ENCODE data around the gene WDR70. TPM values are rescaled to one million over a fixed set of nuclear protein-coding genes. Genes with fewer than 3 reads are reported as not detected.
"Not testable (repeated sequence)": the region's sequence is repeated elsewhere in the genome, so short reads cannot be mapped to it uniquely, and the experiment has no call there.

Gene WDR70
- total RNA-seq, 1 experiment from 2014 or later = 25.0 TPM

DNA sequence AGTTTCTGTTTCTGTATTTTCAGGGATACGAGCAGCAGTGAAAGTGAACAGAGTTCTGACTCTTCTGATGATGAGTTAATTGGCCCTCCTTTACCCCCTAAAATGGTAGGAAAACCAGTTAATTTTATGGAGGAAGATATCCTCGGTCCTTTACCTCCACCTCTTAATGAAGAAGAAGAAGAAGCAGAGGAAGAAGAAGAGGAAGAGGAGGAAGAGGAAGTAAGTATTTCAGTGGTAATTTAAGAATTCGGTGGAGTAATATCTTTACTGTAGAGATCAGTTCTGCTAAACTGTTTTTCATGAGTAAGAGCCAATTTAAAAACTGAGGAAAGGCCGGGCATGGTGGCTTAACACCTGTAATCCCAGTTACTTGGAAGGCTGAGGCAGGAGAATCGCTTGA is 17.2 kb downstream of the WDR70 start:
- Histone ChIP-seq H3K4me3 (ENCODE audit: low read length) (no peak overlapping the region), H4K20me1 (ENCODE audit: low read length) (no peaks in the 10 kb centered on the region), H3K36me3 (ENCODE audit: low read depth, low read length) (peaks cover 25% of the 10 kb centered on the region; the same call in 1 of the 2 replicates), H3K9me2 (replicated peaks; ENCODE audit: low read length) (no peaks in the 10 kb centered on the region), H3K4me1 (ENCODE audit: insufficient read depth, low read length) (no peaks in the 10 kb centered on the region), H3K4me2 (ENCODE audit: low read length) (no peak overlapping the region), H2AFZ (ENCODE audit: low read length) (no peak overlapping the region), H3K27me3 (ENCODE audit: low read length) (no peaks in the 10 kb centered on the region), H3K9ac (ENCODE audit: low read length) (no peak overlapping the region), H3K9me3 (ENCODE audit: low read length) (no peaks in the 10 kb centered on the region), H3F3A (ENCODE audit: low read length, unreplicated experiment) (no peaks in the 10 kb centered on the region), H3K27ac (ENCODE audit: low read length) (no peak overlapping the region), H3K79me2 (ENCODE audit: low read length) (no peaks in the 10 kb centered on the region)
- BruUV-seq (replicated peaks) = no TSS peak
- ATAC-seq (no peak), DNase-seq (no peak)
- POLR2A ChIA-PET (ENCODE audit: unreplicated experiment) = no interaction called here
- CTCF ChIA-PET = no interaction called here
- intact Hi-C loops (cut with micrococcal nuclease) = no loop called here
- TF ChIP-seq, protein P1, sequence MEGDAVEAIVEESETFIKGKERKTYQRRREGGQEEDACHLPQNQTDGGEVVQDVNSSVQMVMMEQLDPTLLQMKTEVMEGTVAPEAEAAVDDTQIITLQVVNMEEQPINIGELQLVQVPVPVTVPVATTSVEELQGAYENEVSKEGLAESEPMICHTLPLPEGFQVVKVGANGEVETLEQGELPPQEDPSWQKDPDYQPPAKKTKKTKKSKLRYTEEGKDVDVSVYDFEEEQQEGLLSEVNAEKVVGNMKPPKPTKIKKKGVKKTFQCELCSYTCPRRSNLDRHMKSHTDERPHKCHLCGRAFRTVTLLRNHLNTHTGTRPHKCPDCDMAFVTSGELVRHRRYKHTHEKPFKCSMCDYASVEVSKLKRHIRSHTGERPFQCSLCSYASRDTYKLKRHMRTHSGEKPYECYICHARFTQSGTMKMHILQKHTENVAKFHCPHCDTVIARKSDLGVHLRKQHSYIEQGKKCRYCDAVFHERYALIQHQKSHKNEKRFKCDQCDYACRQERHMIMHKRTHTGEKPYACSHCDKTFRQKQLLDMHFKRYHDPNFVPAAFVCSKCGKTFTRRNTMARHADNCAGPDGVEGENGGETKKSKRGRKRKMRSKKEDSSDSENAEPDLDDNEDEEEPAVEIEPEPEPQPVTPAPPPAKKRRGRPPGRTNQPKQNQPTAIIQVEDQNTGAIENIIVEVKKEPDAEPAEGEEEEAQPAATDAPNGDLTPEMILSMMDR (conservative IDR thresholded peaks at IDR 0.05; ENCODE audit: low read depth, low read length) = no peak
- TF ChIP-seq EZH2phosphoT487 (IDR thresholded peaks at IDR 0.05; ENCODE audit: borderline replicate concordance, low read length) (no peak), EZH2 (IDR thresholded peaks at IDR 0.05; ENCODE audit: low read length, unreplicated experiment) (no peak)

DNA sequence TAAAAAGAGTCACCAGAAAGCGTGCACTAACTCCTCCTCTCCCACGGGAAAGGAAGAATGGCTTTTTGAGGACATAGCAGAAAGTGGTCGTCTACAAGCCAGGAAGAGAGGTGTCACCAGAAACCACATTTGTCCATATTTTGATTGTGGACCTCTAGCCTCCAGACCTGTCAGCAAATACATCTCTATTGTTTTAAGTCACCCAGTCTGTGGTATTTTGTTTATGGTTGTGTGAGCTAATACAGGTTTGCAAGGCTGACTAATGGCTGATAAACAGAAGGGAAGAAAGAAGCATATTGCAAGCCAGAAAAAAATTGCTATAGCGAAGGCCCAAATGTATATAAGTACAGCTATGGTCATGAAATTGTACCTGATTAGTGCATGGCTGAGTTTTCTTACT is 21.4 kb downstream of the WDR70 start:
- ChIA-PET POLR2A (ENCODE audit: unreplicated experiment) (interaction anchor here (0.6 kb wide), 1 partner anchor 30 kb away, joined by 8 read pairs; no protein-coding TSS in a partner anchor), CTCF (no interaction called here)
- H3K4me1 ChIP-seq (ENCODE audit: insufficient read depth, low read length) = no peaks in the 10 kb centered on the region
- no peak overlapping the region for H2AFZ ChIP-seq (ENCODE audit: low read length)
- ATAC-seq = peak; percentile 70
- H3K79me2 ChIP-seq (ENCODE audit: low read length) = no peaks in the 10 kb centered on the region
- no peak overlapping the region for H3K9ac ChIP-seq (ENCODE audit: low read length)
- no peaks in the 10 kb centered on the region for H3F3A ChIP-seq (ENCODE audit: low read length, unreplicated experiment)
- DNase-seq = peak; percentile 12
- peaks cover 4% of the 10 kb centered on the region; the same call in 1 of the 2 replicates for H3K36me3 ChIP-seq (ENCODE audit: low read depth, low read length)
- intact Hi-C loops (cut with micrococcal nuclease) = no loop called here
- no TSS peak for BruUV-seq (replicated peaks)
- H3K27ac ChIP-seq (ENCODE audit: low read length) = no peak overlapping the region
- no peaks in the 10 kb centered on the region for H4K20me1 ChIP-seq (ENCODE audit: low read length)
- no peaks in the 10 kb centered on the region for H3K9me3 ChIP-seq (ENCODE audit: low read length)
- TF ChIP-seq, protein P1 (conservative IDR thresholded peaks at IDR 0.05; ENCODE audit: low read depth, low read length) = no peak
- TF ChIP-seq EZH2phosphoT487 (IDR thresholded peaks at IDR 0.05; ENCODE audit: borderline replicate concordance, low read length) (no peak), EZH2 (IDR thresholded peaks at IDR 0.05; ENCODE audit: low read length, unreplicated experiment) (no peak)
- H3K9me2 ChIP-seq (replicated peaks; ENCODE audit: low read length) = no peaks in the 10 kb centered on the region
- H3K27me3 ChIP-seq (ENCODE audit: low read length) = no peaks in the 10 kb centered on the region
- H3K4me2 ChIP-seq (ENCODE audit: low read length) = no peak overlapping the region
- H3K4me3 ChIP-seq (ENCODE audit: low read length) = no peak overlapping the region

DNA sequence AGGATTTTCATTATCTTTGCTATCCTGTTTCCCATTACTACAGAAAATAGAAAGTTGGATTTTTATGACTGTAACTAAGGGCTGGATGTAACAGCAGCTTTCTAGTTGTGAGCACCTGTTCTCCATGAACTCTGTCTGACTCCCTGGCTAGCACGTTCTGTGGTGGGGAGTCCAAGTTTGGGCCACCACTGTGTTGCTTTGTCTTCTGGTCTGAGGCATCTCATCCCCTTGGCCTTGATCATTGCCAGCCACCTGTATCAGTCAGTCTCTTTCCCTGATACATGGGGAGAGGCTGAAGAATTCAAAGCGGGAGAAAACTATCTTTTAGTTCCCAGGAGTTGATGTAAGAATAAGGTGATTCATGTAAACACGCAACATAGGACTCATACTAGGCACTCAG is 33.4 kb downstream of the WDR70 start:
- BruUV-seq (replicated peaks) = no TSS peak
- no peak overlapping the region for H3K27ac ChIP-seq (ENCODE audit: low read length)
- intact Hi-C loops (cut with micrococcal nuclease) = loop anchor here (2.0 to 10.0 kb wide), 4 partner anchors 142 to 612 kb away; no protein-coding TSS in a partner anchor
- no peak overlapping the region for H3K4me3 ChIP-seq (ENCODE audit: low read length)
- DNase-seq (no peak), ATAC-seq (peak; percentile 31)
- ChIA-PET POLR2A (ENCODE audit: unreplicated experiment) (no interaction called here), CTCF (interaction anchor here (0.8 to 1.2 kb wide), 2 partner anchors 142 to 346 kb away, joined by 5 to 11 read pairs; no protein-coding TSS in a partner anchor)
- no peak for TF ChIP-seq EZH2 (IDR thresholded peaks at IDR 0.05; ENCODE audit: low read length, unreplicated experiment)
- TF ChIP-seq, protein P1 (conservative IDR thresholded peaks at IDR 0.05; ENCODE audit: low read depth, low read length) = no peak
- TF ChIP-seq EZH2phosphoT487 (IDR thresholded peaks at IDR 0.05; ENCODE audit: borderline replicate concordance, low read length) = no peak
- H3K27me3 ChIP-seq (ENCODE audit: low read length) = no peaks in the 10 kb centered on the region
- H3K79me2 ChIP-seq (ENCODE audit: low read length) = no peaks in the 10 kb centered on the region
- H3K36me3 ChIP-seq (ENCODE audit: low read depth, low read length) = 0 out of 2 replicates have a peak, but pooled peaks cover 4% of the 10 kb centered on the region
- no peaks in the 10 kb centered on the region for H3K9me2 ChIP-seq (replicated peaks; ENCODE audit: low read length)
- no peaks in the 10 kb centered on the region for H3F3A ChIP-seq (ENCODE audit: low read length, unreplicated experiment)
- no peak overlapping the region for H3K9ac ChIP-seq (ENCODE audit: low read length)
- no peak overlapping the region for H2AFZ ChIP-seq (ENCODE audit: low read length)
- H4K20me1 ChIP-seq (ENCODE audit: low read length) = no peaks in the 10 kb centered on the region
- no peaks in the 10 kb centered on the region for H3K9me3 ChIP-seq (ENCODE audit: low read length)
- no peak overlapping the region for H3K4me2 ChIP-seq (ENCODE audit: low read length)
- H3K4me1 ChIP-seq (ENCODE audit: insufficient read depth, low read length) = no peaks in the 10 kb centered on the region

DNA sequence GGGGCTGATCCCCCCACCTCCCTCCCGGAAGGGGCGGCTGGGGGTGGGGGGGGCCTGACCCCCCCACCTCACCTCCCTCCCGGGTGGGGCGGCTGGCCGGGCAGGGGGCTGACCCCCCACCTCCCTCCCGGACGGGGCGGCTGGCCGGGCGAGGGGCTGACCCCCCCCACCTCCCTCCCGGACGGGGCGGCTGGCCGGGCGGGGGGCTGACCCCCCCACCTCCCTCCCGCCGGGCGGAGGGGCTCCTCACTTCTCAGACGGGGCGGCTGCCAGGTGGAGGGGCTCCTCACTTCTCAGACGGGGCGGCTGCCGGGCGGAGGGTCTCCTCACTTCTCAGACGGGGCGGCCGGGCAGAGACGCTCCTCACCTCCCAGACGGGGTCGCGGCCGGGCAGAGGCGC is 36.3 kb downstream of the WDR70 start:
- intact Hi-C loops (cut with micrococcal nuclease) = loop anchor here (10.0 kb wide), 1 partner anchor 609 kb away; no protein-coding TSS in a partner anchor
- H3K79me2 ChIP-seq (ENCODE audit: low read length); H3K27me3 ChIP-seq (ENCODE audit: low read length); H3K27ac ChIP-seq (ENCODE audit: low read length); H3K9me2 ChIP-seq (replicated peaks; ENCODE audit: low read length); H4K20me1 ChIP-seq (ENCODE audit: low read length); ATAC-seq; H3F3A ChIP-seq (ENCODE audit: low read length, unreplicated experiment); H3K9ac ChIP-seq (ENCODE audit: low read length); H3K4me3 ChIP-seq (ENCODE audit: low read length); H3K9me3 ChIP-seq (ENCODE audit: low read length); CTCF ChIA-PET; H2AFZ ChIP-seq (ENCODE audit: low read length); DNase-seq; H3K36me3 ChIP-seq (ENCODE audit: low read depth, low read length); BruUV-seq (replicated peaks); H3K4me1 ChIP-seq (ENCODE audit: insufficient read depth, low read length); H3K4me2 ChIP-seq (ENCODE audit: low read length); POLR2A ChIA-PET (ENCODE audit: unreplicated experiment): not testable (repeated sequence)
